H9 (cell line): ENCODE measurements around the gene SSPN. TPM values are rescaled to one million over a fixed set of nuclear protein-coding genes. Genes with fewer than 3 reads are reported as not detected.

Source experiments
- DNase-seq: peaks from one replicate; pipeline ENCODE4 v3.0.0-alpha.2; 2017
- H2AFZ ChIP-seq: one replicate; pipeline ENCODE4 v1.6.1; 2013; ENCODE audit warnings: mild to moderate bottlenecking, low read length, control low read depth, moderate library complexity
- H2AK5ac ChIP-seq: 2 replicates; pipeline ENCODE4 v1.6.1; 2013; ENCODE audit warnings: low read length, control low read depth, mixed read lengths; ENCODE audit not compliant: insufficient read length
- H2BK120ac ChIP-seq: one replicate; pipeline ENCODE4 v1.6.1; 2013; ENCODE audit warnings: low read depth, mild to moderate bottlenecking, low read length, control low read depth, inconsistent platforms; ENCODE audit not compliant: poor library complexity, severe bottlenecking
- H2BK12ac ChIP-seq: 2 replicates; pipeline ENCODE4 v1.6.1; 2013; ENCODE audit warnings: low read length, control low read depth, mixed read lengths, low read depth; ENCODE audit not compliant: insufficient read length
- H2BK15ac ChIP-seq: 2 replicates; pipeline ENCODE4 v1.6.1; 2013; ENCODE audit warnings: low read depth, low read length, control low read depth
- H2BK20ac ChIP-seq: one replicate; pipeline ENCODE4 v1.6.1; 2013; ENCODE audit warnings: low read depth, mild to moderate bottlenecking, low read length, control low read depth, inconsistent platforms; ENCODE audit not compliant: poor library complexity, severe bottlenecking
- H2BK5ac ChIP-seq: 2 replicates; pipeline ENCODE4 v1.6.1; 2013; ENCODE audit warnings: low read length, control low read depth, mixed read lengths; ENCODE audit not compliant: insufficient read length
- H3K14ac ChIP-seq: 2 replicates; pipeline ENCODE4 v1.6.1; 2013; ENCODE audit warnings: low read length, control low read depth; ENCODE audit not compliant: insufficient read depth
- H3K18ac ChIP-seq: 2 replicates; pipeline ENCODE4 v1.6.1; 2013; ENCODE audit warnings: low read depth, mild to moderate bottlenecking, mixed read lengths, low read length, control low read depth; ENCODE audit not compliant: insufficient read length
- H3K23ac ChIP-seq: 2 replicates; pipeline ENCODE4 v1.6.1; 2013; ENCODE audit warnings: low read length, control low read depth, mixed read lengths, low read depth; ENCODE audit not compliant: insufficient read length
- H3K23me2 ChIP-seq: 2 replicates; pipeline ENCODE4 v1.6.1; 2013; ENCODE audit warnings: low read depth, mild to moderate bottlenecking, mixed read lengths, low read length, control low read depth; ENCODE audit not compliant: insufficient read length, poor library complexity, severe bottlenecking
- H3K27ac ChIP-seq: 2 replicates; pipeline ENCODE4 v1.5.1; 2013; ENCODE audit warnings: low read length, control low read depth, mixed read lengths, low read depth; ENCODE audit not compliant: insufficient read length
- H3K27me3 ChIP-seq: 2 replicates; pipeline ENCODE4 v1.6.1; 2013; ENCODE audit warnings: low read length, control low read depth, inconsistent platforms; ENCODE audit not compliant: insufficient read depth
- H3K4ac ChIP-seq: 2 replicates; pipeline ENCODE4 v1.6.1; 2013; ENCODE audit warnings: low read depth, mild to moderate bottlenecking, control low read depth, inconsistent platforms, low read length, moderate library complexity
- H3K4me1 ChIP-seq: 2 replicates; pipeline ENCODE4 v1.6.1; 2013; ENCODE audit warnings: low read length, control low read depth, inconsistent platforms; ENCODE audit not compliant: insufficient read depth
- H3K4me2 ChIP-seq: 2 replicates; pipeline ENCODE4 v1.6.1; 2013; ENCODE audit warnings: low read length, control low read depth, mixed read lengths; ENCODE audit not compliant: insufficient read length, insufficient read depth
- H3K56ac ChIP-seq: 2 replicates; pipeline ENCODE4 v1.6.1; 2013; ENCODE audit warnings: low read depth, mild to moderate bottlenecking, mixed read lengths, low read length, control low read depth; ENCODE audit not compliant: insufficient read length
- H3K79me1 ChIP-seq: 2 replicates; pipeline ENCODE4 v1.6.1; 2013; ENCODE audit warnings: low read depth, mild to moderate bottlenecking, moderate library complexity, low read length, control low read depth, inconsistent platforms; ENCODE audit not compliant: insufficient read depth, poor library complexity, severe bottlenecking
- H3K79me2 ChIP-seq: 2 replicates; pipeline ENCODE4 v1.6.1; 2013; ENCODE audit warnings: low read length, control low read depth, inconsistent platforms; ENCODE audit not compliant: insufficient read depth
- H3K9ac ChIP-seq: 2 replicates; pipeline ENCODE4 v1.6.1; 2013; ENCODE audit warnings: low read length, control low read depth, mixed read lengths; ENCODE audit not compliant: insufficient read length; ENCODE audit errors: extremely low read depth
- H3K9me3 ChIP-seq: one replicate; pipeline ENCODE4 v1.6.1; 2013; ENCODE audit warnings: low read depth, low read length, inconsistent platforms; ENCODE audit not compliant: control insufficient read depth
- H3T11ph ChIP-seq: one replicate; pipeline ENCODE4 v1.6.1; 2013; ENCODE audit warnings: mild to moderate bottlenecking, low read length, control low read depth, inconsistent platforms
- H4K20me1 ChIP-seq: one replicate; pipeline ENCODE4 v1.6.1; 2013; ENCODE audit not compliant: control insufficient read depth, insufficient read length, insufficient read depth
- H4K5ac ChIP-seq: 2 replicates; pipeline ENCODE4 v1.6.1; 2013; ENCODE audit warnings: low read depth, mild to moderate bottlenecking, mixed read lengths, low read length, control low read depth; ENCODE audit not compliant: insufficient read length
- H4K8ac ChIP-seq: replicated peaks from 2 replicates; pipeline ENCODE4 v1.6.1; 2013; ENCODE audit warnings: low read length, control low read depth, mixed read lengths, low read depth; ENCODE audit not compliant: insufficient read length
- H4K91ac ChIP-seq: 2 replicates; pipeline ENCODE4 v1.6.1; 2013; ENCODE audit warnings: low read depth, mild to moderate bottlenecking, moderate library complexity, mixed read lengths, low read length, control low read depth; ENCODE audit not compliant: insufficient read length
- H3K27ac Mint-ChIP-seq, 3 experiments: 2 replicates in 2 of 3; 3 replicates in 1 of 3; pipeline ENCODE4 v1.8.0; 2020 to 2021; ENCODE audit warnings: mixed read lengths in 3 of 3, mild to moderate bottlenecking in 1 of 3, moderate library complexity in 1 of 3
- H3K27me3 Mint-ChIP-seq: 2 replicates; pipeline ENCODE4 v1.8.0; 2021; ENCODE audit warnings: low read depth, mild to moderate bottlenecking, moderate library complexity, mixed read lengths
- H3K36me3 Mint-ChIP-seq, 3 experiments: 2 replicates in 2 of 3; 3 replicates in 1 of 3; pipeline ENCODE4 v1.8.0; 2020 to 2021; ENCODE audit warnings: low read depth in 3 of 3, mixed read lengths in 3 of 3; ENCODE audit not compliant: insufficient read depth in 1 of 3
- H3K4me1 Mint-ChIP-seq, 2 experiments: 2 replicates each; pipeline ENCODE4 v1.8.0; 2020; ENCODE audit warnings: mixed read lengths in 2 of 2
- H3K4me3 Mint-ChIP-seq, 2 experiments: 2 replicates in 1 of 2; 3 replicates in 1 of 2; pipeline ENCODE4 v1.8.0; 2020 to 2021; ENCODE audit warnings: mild to moderate bottlenecking in 2 of 2, mixed read lengths in 2 of 2, moderate library complexity in 1 of 2
- H3K9me3 Mint-ChIP-seq, 2 experiments: 2 replicates in 1 of 2; 3 replicates in 1 of 2; pipeline ENCODE4 v1.8.0; 2020; ENCODE audit warnings: mild to moderate bottlenecking in 2 of 2, mixed read lengths in 2 of 2, moderate library complexity in 1 of 2
- WGBS: extraction: QIAGEN DNeasy Blood & Tissue Kit; methylation state at CpG from one replicate; pipeline ENCODE4 v1.1.7; 2013; ENCODE audit warnings: missing lambda C conversion rate, low lambda C conversion rate, mixed read lengths; ENCODE audit not compliant: insufficient read length; ENCODE audit errors: extremely low coverage; 5-methylcytosine and 5-hydroxymethylcytosine counted together
- total RNA-seq: library from RNA; stranded (reverse); gene quantifications from 2 replicates; pipeline ENCODE4 v1.2.1, GENCODE V29; 2021
- TF ChIP-seq, protein P1 (sequence below): fragments of 200-600 bp; sonication (generic); conservative IDR thresholded peaks from 3 replicates; pipeline ENCODE4 v1.8.0; 2021; ENCODE audit warnings: antibody characterized with exemption, mild to moderate bottlenecking

The SSPN gene
- total RNA-seq, 1 experiment from 2014 or later = 0.81 TPM

DNA sequence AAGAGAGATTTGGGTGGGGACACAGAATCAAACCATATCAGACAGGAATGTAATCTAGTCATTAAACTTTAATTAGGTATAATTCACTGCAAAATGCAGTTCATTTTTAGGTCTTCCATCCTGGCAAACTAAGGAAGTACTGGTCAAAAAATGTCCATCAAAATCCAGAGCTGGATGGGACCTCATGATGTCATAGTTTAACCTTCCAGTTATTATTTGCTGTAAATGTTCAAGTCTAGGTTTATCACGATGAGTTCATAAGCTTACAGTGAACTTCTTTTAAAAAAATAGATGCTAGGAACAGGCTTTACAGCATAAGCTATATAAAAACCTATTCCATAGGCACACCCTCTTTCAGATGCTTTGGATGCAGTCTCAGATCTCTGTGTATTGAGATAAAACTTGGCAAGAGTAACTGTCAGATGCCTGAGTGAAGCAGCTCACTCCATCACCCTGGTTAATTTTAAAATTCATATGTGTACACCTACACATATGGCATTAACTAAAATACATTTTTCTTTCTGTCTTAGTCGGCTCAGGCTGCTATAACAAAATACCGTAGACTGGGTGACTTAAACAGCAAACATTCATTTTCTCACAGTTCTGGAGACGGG lies 7.9 kb downstream of the SSPN start:
- Histone ChIP-seq H3K9ac (no peak overlapping the region), H2BK12ac (no peak overlapping the region), H3K79me2 (no peaks in the 10 kb centered on the region), H3K27me3 (no peaks in the 10 kb centered on the region), H4K20me1 (no peaks in the 10 kb centered on the region), H3K14ac (no peak overlapping the region), H3K79me1 (no peaks in the 10 kb centered on the region), H2AFZ (no peak overlapping the region), H3K56ac (no peak overlapping the region), H3K27ac (no peak overlapping the region), H2BK120ac (no peak overlapping the region), H3K18ac (no peak overlapping the region), H2BK5ac (no peak overlapping the region), H3K4ac (no peak overlapping the region), H3K4me1 (no peaks in the 10 kb centered on the region), H3K4me2 (no peak overlapping the region), H2BK20ac (no peak overlapping the region), H2BK15ac (no peak overlapping the region), H2AK5ac (no peak overlapping the region), H3K9me3 (no peaks in the 10 kb centered on the region), H3K23ac (no peak overlapping the region), H4K5ac (no peak overlapping the region), H4K8ac (no peak overlapping the region), H3T11ph (no peak overlapping the region), H4K91ac (no peak overlapping the region), H3K23me2 (no peaks in the 10 kb centered on the region)
- Mint-ChIP-seq H3K9me3 (no peaks in the 10 kb centered on the region), H3K4me1 (peaks cover 6 to 9% of the 10 kb centered on the region in 2 experiments; a peak in 2 of 4 replicates), H3K36me3 (no peaks in the 10 kb centered on the region), H3K27ac (no peak overlapping the region), H3K4me3 (no peak overlapping the region), H3K27me3 (peaks cover 11% of the 10 kb centered on the region)
- no peak for DNase-seq
- TF ChIP-seq, protein P1, sequence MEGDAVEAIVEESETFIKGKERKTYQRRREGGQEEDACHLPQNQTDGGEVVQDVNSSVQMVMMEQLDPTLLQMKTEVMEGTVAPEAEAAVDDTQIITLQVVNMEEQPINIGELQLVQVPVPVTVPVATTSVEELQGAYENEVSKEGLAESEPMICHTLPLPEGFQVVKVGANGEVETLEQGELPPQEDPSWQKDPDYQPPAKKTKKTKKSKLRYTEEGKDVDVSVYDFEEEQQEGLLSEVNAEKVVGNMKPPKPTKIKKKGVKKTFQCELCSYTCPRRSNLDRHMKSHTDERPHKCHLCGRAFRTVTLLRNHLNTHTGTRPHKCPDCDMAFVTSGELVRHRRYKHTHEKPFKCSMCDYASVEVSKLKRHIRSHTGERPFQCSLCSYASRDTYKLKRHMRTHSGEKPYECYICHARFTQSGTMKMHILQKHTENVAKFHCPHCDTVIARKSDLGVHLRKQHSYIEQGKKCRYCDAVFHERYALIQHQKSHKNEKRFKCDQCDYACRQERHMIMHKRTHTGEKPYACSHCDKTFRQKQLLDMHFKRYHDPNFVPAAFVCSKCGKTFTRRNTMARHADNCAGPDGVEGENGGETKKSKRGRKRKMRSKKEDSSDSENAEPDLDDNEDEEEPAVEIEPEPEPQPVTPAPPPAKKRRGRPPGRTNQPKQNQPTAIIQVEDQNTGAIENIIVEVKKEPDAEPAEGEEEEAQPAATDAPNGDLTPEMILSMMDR = no peak
- WGBS = no CpG with 5 or more reads among the region's 4 CpGs
